ENCODE data around the gene KLHL3.
"Not testable (repeated sequence)": the region's sequence is repeated elsewhere in the genome, so short reads cannot be mapped to it uniquely, and the experiment has no call there.

KLHL3 gene

GRCh38 chr5:137656558-137656957 is 79.3 kb downstream of the KLHL3 start:
- Histone ChIP-seq H3K4me1 (ENCODE audit: control insufficient read depth, insufficient read depth, low read length) (no peaks in the 10 kb centered on the region), H3K27me3 (ENCODE audit: control insufficient read depth, insufficient read depth, low read length) (no peaks in the 10 kb centered on the region), H3K9me3 (ENCODE audit: control insufficient read depth, low read length) (no peaks in the 10 kb centered on the region), H3K9ac (ENCODE audit: low read length) (no peak overlapping the region), H3K4me3 (ENCODE audit: low read length) (no peak overlapping the region), H3K36me3 (ENCODE audit: control insufficient read depth, insufficient read depth, low read length) (no peaks in the 10 kb centered on the region)

GRCh38 chr5:137651022-137651421 is 84.9 kb downstream of the KLHL3 start:
- no peak overlapping the region for H3K9ac ChIP-seq (ENCODE audit: low read length)
- H3K4me1 ChIP-seq (ENCODE audit: control insufficient read depth, insufficient read depth, low read length): no peaks in the 10 kb centered on the region
- no peaks in the 10 kb centered on the region for H3K27me3 ChIP-seq (ENCODE audit: control insufficient read depth, insufficient read depth, low read length)
- no peaks in the 10 kb centered on the region for H3K9me3 ChIP-seq (ENCODE audit: control insufficient read depth, low read length)
- H3K36me3 ChIP-seq (ENCODE audit: control insufficient read depth, insufficient read depth, low read length): no peaks in the 10 kb centered on the region
- no peak overlapping the region for H3K4me3 ChIP-seq (ENCODE audit: low read length)

- Histone ChIP-seq H3K36me3 (ENCODE audit: control insufficient read depth, insufficient read depth, low read length) (no peaks in the 10 kb centered on the region), H3K4me1 (ENCODE audit: control insufficient read depth, insufficient read depth, low read length) (no peaks in the 10 kb centered on the region), H3K4me3 (ENCODE audit: low read length) (no peak overlapping the region), H3K27me3 (ENCODE audit: control insufficient read depth, insufficient read depth, low read length) (no peaks in the 10 kb centered on the region), H3K9me3 (ENCODE audit: control insufficient read depth, low read length) (no peaks in the 10 kb centered on the region), H3K9ac (ENCODE audit: low read length) (no peak overlapping the region)
These were observed 86.5 kb downstream of the KLHL3 start for GRCh38 chr5:137649228-137649935.

GRCh38 chr5:137648361-137648760 is 87.5 kb downstream of the KLHL3 start:
- no peaks in the 10 kb centered on the region for H3K36me3 ChIP-seq (ENCODE audit: control insufficient read depth, insufficient read depth, low read length)
- H3K4me1 ChIP-seq (ENCODE audit: control insufficient read depth, insufficient read depth, low read length): no peaks in the 10 kb centered on the region
- no peaks in the 10 kb centered on the region for H3K9me3 ChIP-seq (ENCODE audit: control insufficient read depth, low read length)
- H3K27me3 ChIP-seq (ENCODE audit: control insufficient read depth, insufficient read depth, low read length): no peaks in the 10 kb centered on the region
- H3K4me3 ChIP-seq (ENCODE audit: low read length): no peak overlapping the region
- no peak overlapping the region for H3K9ac ChIP-seq (ENCODE audit: low read length)

- no peak overlapping the region for H3K9ac ChIP-seq (ENCODE audit: low read length)
- H3K4me3 ChIP-seq (ENCODE audit: low read length): no peak overlapping the region
- H3K9me3 ChIP-seq (ENCODE audit: control insufficient read depth, low read length): no peaks in the 10 kb centered on the region
- no peaks in the 10 kb centered on the region for H3K27me3 ChIP-seq (ENCODE audit: control insufficient read depth, insufficient read depth, low read length)
- H3K4me1 ChIP-seq (ENCODE audit: control insufficient read depth, insufficient read depth, low read length): no peaks in the 10 kb centered on the region
- no peaks in the 10 kb centered on the region for H3K36me3 ChIP-seq (ENCODE audit: control insufficient read depth, insufficient read depth, low read length)
These were observed 88.5 kb downstream of the KLHL3 start for GRCh38 chr5:137647401-137647800.

GRCh38 chr5:137646761-137647160 is 89.1 kb downstream of the KLHL3 start:
- Histone ChIP-seq H3K36me3 (ENCODE audit: control insufficient read depth, insufficient read depth, low read length) (no peaks in the 10 kb centered on the region), H3K9ac (ENCODE audit: low read length) (no peak overlapping the region), H3K4me1 (ENCODE audit: control insufficient read depth, insufficient read depth, low read length) (no peaks in the 10 kb centered on the region), H3K9me3 (ENCODE audit: control insufficient read depth, low read length) (no peaks in the 10 kb centered on the region), H3K27me3 (ENCODE audit: control insufficient read depth, insufficient read depth, low read length) (no peaks in the 10 kb centered on the region), H3K4me3 (ENCODE audit: low read length) (no peak overlapping the region)

GRCh38 chr5:137643081-137643480 is 92.8 kb downstream of the KLHL3 start:
- not testable (repeated sequence) for H3K9ac ChIP-seq (ENCODE audit: low read length); H3K4me1 ChIP-seq (ENCODE audit: control insufficient read depth, insufficient read depth, low read length); H3K9me3 ChIP-seq (ENCODE audit: control insufficient read depth, low read length); H3K27me3 ChIP-seq (ENCODE audit: control insufficient read depth, insufficient read depth, low read length); H3K4me3 ChIP-seq (ENCODE audit: low read length); H3K36me3 ChIP-seq (ENCODE audit: control insufficient read depth, insufficient read depth, low read length)

GRCh38 chr5:137642091-137642490 is 93.8 kb downstream of the KLHL3 start:
- Histone ChIP-seq H3K9ac (ENCODE audit: low read length) (no peak overlapping the region), H3K9me3 (ENCODE audit: control insufficient read depth, low read length) (no peaks in the 10 kb centered on the region), H3K4me3 (ENCODE audit: low read length) (no peak overlapping the region)

GRCh38 chr5:137641148-137641547 is 94.7 kb downstream of the KLHL3 start:
- H3K4me3 ChIP-seq (ENCODE audit: low read length): no peak overlapping the region
- H3K9ac ChIP-seq (ENCODE audit: low read length): no peak overlapping the region
- no peaks in the 10 kb centered on the region for H3K9me3 ChIP-seq (ENCODE audit: control insufficient read depth, low read length)
- no peaks in the 10 kb centered on the region for H3K36me3 ChIP-seq (ENCODE audit: control insufficient read depth, insufficient read depth, low read length)
- H3K27me3 ChIP-seq (ENCODE audit: control insufficient read depth, insufficient read depth, low read length): no peaks in the 10 kb centered on the region
- H3K4me1 ChIP-seq (ENCODE audit: control insufficient read depth, insufficient read depth, low read length): no peaks in the 10 kb centered on the region

More at GRCh38 chr5:137642091-137642490, 93.8 kb downstream of the KLHL3 start:
- H3K36me3 ChIP-seq (ENCODE audit: control insufficient read depth, insufficient read depth, low read length): no peaks in the 10 kb centered on the region
- no peaks in the 10 kb centered on the region for H3K4me1 ChIP-seq (ENCODE audit: control insufficient read depth, insufficient read depth, low read length)
- H3K27me3 ChIP-seq (ENCODE audit: control insufficient read depth, insufficient read depth, low read length): no peaks in the 10 kb centered on the region

- no peaks in the 10 kb centered on the region for H3K9me3 ChIP-seq (ENCODE audit: control insufficient read depth, low read length)
These were observed 96.2 kb downstream of the KLHL3 start for GRCh38 chr5:137639645-137640044.

GRCh38 chr5:137638841-137639240 is 97.0 kb downstream of the KLHL3 start:
- Histone ChIP-seq H3K9ac (ENCODE audit: low read length) (no peak overlapping the region), H3K27me3 (ENCODE audit: control insufficient read depth, insufficient read depth, low read length) (no peaks in the 10 kb centered on the region), H3K36me3 (ENCODE audit: control insufficient read depth, insufficient read depth, low read length) (no peaks in the 10 kb centered on the region), H3K4me3 (ENCODE audit: low read length) (no peak overlapping the region), H3K4me1 (ENCODE audit: control insufficient read depth, insufficient read depth, low read length) (no peaks in the 10 kb centered on the region), H3K9me3 (ENCODE audit: control insufficient read depth, low read length) (no peaks in the 10 kb centered on the region)

More at GRCh38 chr5:137639645-137640044, 96.2 kb downstream of the KLHL3 start:
- H3K9ac ChIP-seq (ENCODE audit: low read length): no peak overlapping the region
- H3K4me1 ChIP-seq (ENCODE audit: control insufficient read depth, insufficient read depth, low read length): no peaks in the 10 kb centered on the region
- no peaks in the 10 kb centered on the region for H3K27me3 ChIP-seq (ENCODE audit: control insufficient read depth, insufficient read depth, low read length)
- no peaks in the 10 kb centered on the region for H3K36me3 ChIP-seq (ENCODE audit: control insufficient read depth, insufficient read depth, low read length)
- no peak overlapping the region for H3K4me3 ChIP-seq (ENCODE audit: low read length)

GRCh38 chr5:137636830-137637714 is 98.8 kb downstream of the KLHL3 start:
- no peaks in the 10 kb centered on the region for H3K36me3 ChIP-seq (ENCODE audit: control insufficient read depth, insufficient read depth, low read length)
- H3K4me3 ChIP-seq (ENCODE audit: low read length): no peak overlapping the region
- H3K9ac ChIP-seq (ENCODE audit: low read length): no peak overlapping the region
- no peaks in the 10 kb centered on the region for H3K4me1 ChIP-seq (ENCODE audit: control insufficient read depth, insufficient read depth, low read length)
- no peaks in the 10 kb centered on the region for H3K9me3 ChIP-seq (ENCODE audit: control insufficient read depth, low read length)
- H3K27me3 ChIP-seq (ENCODE audit: control insufficient read depth, insufficient read depth, low read length): no peaks in the 10 kb centered on the region
